HG03159 (cell line): ENCODE measurements around the gene AHCYL1.

Experiments
- ATAC-seq: cut with Tn5 transposase; IDR thresholded peaks from one replicate; pipeline ENCODE4 v1.9.1; 2021; ENCODE audit warnings: mild to moderate bottlenecking, moderate library complexity; ENCODE audit not compliant: unreplicated experiment

The AHCYL1 gene

DNA sequence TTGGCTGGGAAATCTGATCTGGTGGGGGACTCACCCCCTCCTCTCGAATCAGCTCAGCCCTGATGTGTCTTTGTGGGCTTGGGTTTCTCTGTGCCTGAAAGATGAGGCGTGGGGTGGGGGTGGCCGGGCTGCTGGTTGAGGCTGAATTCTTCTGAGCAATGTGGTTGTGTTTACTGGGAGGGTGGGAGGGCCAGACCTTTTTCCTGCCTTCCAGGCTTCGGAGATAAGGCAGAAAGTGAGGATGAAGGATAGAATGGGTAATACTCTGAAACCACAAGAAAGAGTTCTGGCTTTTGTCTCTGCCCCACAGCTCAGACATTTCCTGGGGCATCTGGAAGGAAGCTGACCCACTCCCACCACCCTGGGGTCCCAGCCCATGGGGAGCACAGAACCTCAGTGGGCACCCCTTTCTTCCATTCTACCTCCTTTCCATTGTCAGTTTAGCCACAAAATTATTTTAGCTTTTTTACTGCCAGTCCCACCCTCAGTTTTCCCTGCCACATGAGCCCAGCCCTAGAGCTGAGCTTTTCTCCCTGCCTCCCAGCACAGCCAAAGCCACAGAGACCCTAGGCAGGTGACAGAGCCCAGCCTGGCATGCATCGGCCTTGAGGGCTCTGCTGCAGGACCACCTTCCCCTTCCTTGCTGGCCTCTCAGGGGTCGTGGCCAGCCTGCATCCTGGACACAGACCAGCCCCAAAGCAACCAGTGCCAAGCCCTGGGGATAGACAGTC is 74.7 kb downstream of the AHCYL1 start:
- ATAC-seq = no peak

GRCh38 chr1:110060034-110060661 is 75.6 kb downstream of the AHCYL1 start:
- peak; percentile 61 for ATAC-seq

DNA sequence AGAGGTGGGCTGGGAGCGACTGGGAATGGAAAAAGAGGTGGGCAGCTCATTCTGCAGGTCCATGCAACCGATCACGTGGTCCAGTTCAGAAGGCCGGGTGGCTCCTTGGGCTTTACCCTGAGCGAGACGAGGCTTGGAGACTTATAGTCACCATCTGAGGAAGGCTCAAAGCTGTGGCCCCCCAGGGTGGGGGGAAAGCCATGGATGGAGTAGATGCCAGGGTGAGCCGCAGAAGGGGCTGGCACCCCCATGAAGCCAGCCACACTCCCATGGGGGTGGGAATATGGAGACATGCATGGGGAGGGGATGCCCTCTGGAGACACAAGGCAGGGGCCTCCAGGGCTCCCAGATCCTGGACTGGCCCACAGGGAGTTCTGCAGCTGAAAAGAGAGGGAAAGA is 76.1 kb downstream of the AHCYL1 start:
- no peak for ATAC-seq

DNA sequence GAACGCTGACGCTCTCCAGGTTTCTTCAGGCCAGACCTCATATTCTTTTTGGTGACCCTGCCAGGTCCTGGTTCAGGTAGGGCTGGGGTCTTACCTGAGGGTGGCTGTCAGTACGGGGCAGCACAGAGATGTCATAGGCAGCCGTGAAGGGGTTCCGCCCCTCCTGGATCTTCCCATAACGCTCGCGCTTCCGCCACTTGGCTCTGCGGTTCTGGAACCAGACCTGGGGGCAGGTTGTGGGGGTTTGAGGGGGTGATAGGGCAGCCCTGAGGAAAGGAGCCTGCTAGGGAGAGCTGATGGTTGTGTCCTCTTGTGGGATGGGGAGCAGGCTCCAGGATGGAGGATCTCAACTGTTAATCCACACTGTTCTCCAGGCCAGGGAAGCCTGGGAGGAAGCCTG is 76.8 kb downstream of the AHCYL1 start:
- no peak for ATAC-seq

- no peak for ATAC-seq
Observed at GRCh38 chr1:110062612-110063011, 78.0 kb downstream of the AHCYL1 start.

GRCh38 chr1:110063781-110064180 is 79.2 kb downstream of the AHCYL1 start:
- ATAC-seq = no peak

DNA sequence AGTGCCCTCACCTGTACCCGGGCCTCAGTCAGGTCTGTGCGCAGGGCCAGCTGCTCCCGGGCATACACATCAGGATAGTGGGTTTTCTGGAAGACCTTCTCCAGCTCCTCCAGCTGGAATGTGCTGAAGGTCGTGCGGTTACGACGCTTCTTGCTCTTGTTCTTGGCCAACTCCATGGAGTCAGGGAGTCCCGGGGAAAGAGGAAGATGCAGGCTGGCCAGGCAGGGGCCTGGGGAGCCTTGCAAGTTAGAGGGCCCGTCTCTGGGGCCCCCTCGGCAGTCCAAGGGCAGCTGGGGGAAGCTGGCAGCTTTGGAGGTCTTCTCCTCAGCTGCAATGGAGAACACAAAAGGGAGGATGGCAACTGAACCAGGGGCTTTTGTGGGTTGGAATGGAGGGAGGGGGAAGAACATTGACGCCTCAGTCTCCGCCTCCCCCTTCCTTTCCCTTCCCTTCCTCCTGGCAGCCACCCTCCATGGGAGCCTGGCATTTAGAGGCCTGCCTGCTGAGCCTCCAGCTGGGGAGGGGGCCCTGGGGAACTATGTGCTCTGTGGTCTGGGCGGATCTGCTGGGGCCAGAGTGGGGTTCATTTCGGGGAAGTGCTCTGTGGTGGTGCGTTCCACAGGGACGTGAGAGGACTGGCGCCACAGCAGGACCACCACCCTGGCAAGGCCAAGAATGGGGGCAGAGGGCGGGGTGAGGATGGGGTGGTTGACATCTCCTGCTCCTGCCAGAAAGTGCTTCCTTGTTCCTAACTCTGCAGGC is 80.2 kb downstream of the AHCYL1 start:
- no peak for ATAC-seq

DNA sequence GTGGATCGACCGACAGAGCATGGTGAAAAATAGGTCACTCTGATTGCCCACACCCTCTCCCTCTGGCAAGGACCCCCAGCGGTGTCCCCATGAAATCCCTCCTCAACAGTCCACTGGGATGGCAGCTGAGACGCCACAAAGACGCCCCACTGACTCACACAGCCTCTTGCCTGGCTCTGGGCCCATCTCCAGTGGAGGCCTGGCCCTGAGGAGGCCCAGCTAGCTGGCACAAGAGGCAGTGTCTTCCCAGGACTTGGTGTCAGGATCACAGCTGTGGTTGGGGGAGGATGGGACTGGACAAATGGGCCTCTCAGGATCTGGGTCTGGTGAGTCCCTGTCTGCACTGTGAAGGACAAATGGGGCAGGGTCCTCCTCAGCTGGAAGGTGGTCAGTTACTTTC is 81.3 kb downstream of the AHCYL1 start:
- ATAC-seq = no peak

DNA sequence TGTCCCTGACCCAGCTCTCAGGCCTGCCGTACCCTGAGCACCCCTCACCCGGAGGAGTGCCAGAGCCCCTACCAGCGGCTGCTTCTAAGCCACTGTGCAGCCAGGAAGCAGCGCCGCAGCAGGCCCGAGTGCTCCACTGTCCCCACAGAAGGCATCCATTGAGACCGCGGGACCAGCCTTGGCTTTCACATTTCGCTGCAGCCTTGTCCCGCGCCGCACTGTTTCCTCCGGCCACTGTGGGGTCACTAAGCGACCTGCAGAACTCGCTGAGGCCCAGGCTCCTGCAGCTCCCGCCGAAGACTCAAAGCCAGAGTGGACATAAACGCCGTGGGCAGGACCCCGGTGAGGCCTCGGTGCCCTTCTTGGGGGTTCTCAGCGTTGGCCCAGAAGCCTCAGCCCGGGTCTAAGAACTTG is 82.9 kb downstream of the AHCYL1 start:
- no peak for ATAC-seq

DNA sequence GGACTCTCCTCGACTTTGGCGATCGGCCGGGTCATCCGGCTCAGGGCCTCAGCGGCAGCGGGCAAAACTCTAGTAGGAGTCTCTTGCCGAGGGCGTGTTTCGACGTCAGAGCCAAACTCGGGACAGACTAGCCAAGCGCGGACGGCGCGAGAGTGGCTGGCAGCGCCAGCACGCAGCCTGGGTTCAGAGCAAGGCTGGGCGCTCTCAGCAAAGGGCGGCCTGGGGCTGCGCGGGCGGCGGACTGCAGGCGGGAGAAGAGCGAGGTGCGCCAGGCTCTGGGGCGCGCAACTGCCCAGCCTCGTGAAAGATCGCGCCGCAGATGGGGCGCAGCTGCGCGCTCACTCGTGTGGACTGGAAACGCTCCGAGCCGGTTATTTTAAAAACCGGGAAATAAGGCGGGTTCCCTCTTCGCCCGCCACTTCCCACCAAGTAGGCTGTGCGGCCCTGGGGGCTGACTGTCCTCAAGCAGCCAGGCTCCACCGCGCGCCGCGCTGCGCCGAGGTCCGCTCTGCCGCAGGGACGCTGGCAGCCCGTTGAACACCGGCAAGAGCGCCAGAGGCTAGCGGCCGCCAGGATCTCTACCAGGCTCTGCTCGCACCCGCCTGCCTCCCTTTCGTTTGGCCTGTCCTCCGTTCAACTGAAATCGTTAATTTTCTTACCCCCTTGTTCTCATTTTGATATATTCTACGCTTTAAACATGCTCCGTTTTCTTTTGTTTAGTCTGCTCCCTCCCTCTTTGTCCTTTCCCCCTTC is 83.5 kb downstream of the AHCYL1 start:
- ATAC-seq = no peak

DNA sequence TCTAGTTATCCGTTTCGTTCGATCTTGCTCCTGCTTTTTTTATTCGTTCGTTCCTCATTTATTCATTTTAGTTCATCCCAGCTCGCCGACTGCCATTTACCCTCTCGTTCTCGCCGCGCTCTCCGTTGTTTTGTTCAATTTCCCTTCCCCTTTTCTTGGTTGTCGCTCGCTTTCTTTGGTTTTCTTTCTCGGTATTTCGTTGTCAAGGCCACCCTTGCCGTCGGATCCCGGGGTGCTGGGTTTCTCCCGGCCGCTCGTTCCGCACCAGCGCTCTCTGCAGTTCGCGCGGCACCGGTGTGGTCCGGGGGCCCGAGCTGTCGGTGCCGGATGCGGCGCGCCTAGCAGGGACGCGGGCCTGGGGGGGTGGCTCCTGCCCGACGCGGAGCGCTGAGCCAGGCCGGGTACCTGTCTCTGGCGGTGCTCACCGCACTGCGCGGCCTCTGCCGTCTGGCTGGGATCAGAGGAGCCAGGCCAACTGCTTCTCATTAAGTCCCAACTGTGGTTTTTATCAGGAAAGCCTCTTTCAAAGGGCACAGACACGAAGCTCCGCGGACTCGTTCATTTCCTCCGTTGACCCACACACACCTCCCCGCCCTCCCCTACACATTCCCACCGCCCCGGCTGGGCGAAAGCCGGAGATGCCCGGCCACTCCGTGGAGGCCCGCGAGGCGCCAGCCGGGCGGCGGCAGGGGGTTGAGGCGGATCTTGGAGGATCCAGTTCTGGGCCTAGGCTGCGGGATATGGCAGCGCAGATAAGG is 84.3 kb downstream of the AHCYL1 start:
- no peak for ATAC-seq

DNA sequence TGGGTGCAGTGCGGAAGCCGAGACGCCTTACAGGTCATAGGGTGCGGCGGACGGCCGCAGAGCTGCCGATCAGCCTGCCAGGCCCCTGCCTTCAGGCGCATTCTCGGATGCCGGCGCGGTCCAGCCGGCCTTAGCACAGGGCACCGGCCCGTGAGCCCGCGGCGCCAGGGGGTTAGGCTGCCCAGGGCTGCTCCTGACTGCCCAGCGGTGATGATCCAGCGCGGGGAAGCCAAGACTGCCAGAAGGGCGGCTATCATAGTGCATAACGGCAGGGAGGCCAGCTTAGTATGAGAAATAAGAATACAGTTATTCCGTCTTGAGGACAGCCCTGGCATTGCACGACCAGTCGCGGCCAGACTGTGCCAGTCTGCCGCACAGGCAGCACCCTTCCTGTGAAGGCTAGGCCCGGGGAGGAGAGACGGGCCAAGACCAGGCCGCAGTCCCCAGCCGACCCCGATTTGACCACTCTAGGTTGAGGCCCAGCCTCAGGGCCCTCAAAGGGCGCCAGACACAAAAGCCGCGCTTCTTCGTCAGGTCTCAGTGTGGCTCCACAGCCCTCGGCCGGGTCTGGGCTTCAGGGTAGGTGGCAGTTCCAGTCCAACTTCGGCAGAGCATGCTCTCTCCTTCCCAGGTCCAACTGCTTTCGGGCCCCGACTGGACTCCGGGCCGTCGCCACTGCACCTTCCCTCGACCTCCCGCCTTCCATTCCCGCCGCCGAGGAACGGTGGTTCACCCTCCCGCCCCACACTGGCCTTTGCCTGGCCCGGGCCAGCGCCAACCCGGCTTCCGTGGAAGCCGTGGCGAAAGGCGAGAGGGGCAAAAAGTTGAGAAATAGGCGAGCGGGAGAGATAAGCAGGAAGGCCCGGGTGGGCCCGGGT is 85.1 kb downstream of the AHCYL1 start:
- ATAC-seq = no peak

DNA sequence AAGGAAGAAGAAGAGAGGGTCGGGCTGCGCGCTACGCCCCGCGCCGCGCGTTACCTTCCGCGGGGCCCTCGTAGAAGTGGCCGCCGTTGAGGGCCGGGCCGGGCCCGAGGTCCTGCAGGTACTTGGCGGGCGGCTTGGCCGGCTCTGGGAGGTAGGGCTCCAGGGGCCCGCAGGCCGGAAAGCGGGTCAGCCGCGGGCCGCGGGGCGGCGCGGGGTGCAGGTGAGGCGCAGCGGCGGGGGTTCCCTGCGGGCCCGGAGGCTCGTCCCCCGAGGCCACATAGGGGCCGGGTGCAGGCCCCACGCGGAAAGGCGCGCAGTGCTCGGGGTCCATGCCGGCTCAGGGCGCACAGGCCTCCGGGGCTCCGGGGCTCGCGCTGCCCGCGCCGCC is 85.7 kb downstream of the AHCYL1 start:
- no peak for ATAC-seq

DNA sequence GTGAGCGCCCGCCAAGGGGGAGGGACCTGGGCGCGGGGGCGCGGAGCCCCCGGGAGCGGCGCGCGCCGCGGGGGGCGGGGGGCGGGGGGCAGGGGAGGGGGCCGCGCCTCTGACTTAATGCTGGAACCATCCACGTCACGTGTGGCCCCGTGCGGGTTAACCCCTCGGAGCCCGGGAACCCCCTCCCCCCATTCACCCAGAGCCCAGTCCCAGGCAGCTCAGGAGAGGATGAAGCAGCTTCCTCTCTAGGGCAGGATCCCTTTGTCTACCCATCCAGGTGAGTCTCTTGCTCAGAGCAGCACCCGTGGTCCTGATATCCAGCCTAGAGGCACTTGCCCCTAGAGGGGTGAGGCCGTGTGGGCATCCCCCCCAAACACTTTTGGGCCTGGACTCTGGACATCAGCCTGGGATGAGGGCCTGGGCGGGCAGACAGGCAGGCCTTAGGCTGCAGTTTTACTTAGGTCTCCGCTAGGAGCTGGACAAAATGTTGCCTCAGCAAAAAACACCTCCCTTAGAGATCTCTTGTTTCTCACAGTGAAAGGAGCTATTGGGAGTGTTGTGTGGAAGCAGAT is 86.2 kb downstream of the AHCYL1 start, which contains the start of gene ALX3:
TSS of gene ALX3 (minus strand) at position 2 of the 572 bp plus-strand sequence. CDS start 60 bp downstream, outside the sequence.
- ATAC-seq = no peak
